H9 (cell line): ENCODE results near the gene KCNMB1. TPM values are rescaled to one million over a fixed set of nuclear protein-coding genes. Genes with fewer than 3 reads are reported as not detected.

Experiments used
- DNase-seq: peaks from one replicate; pipeline ENCODE4 v3.0.0-alpha.2; 2017
- H2AFZ ChIP-seq: one replicate; pipeline ENCODE4 v1.6.1; 2013; ENCODE audit warnings: mild to moderate bottlenecking, low read length, control low read depth, moderate library complexity
- H2AK5ac ChIP-seq: 2 replicates; pipeline ENCODE4 v1.6.1; 2013; ENCODE audit warnings: low read length, control low read depth, mixed read lengths; ENCODE audit not compliant: insufficient read length
- H2BK120ac ChIP-seq: one replicate; pipeline ENCODE4 v1.6.1; 2013; ENCODE audit warnings: low read depth, mild to moderate bottlenecking, low read length, control low read depth, inconsistent platforms; ENCODE audit not compliant: poor library complexity, severe bottlenecking
- H2BK12ac ChIP-seq: 2 replicates; pipeline ENCODE4 v1.6.1; 2013; ENCODE audit warnings: low read length, control low read depth, mixed read lengths, low read depth; ENCODE audit not compliant: insufficient read length
- H2BK15ac ChIP-seq: 2 replicates; pipeline ENCODE4 v1.6.1; 2013; ENCODE audit warnings: low read depth, low read length, control low read depth
- H2BK20ac ChIP-seq: one replicate; pipeline ENCODE4 v1.6.1; 2013; ENCODE audit warnings: low read depth, mild to moderate bottlenecking, low read length, control low read depth, inconsistent platforms; ENCODE audit not compliant: poor library complexity, severe bottlenecking
- H2BK5ac ChIP-seq: 2 replicates; pipeline ENCODE4 v1.6.1; 2013; ENCODE audit warnings: low read length, control low read depth, mixed read lengths; ENCODE audit not compliant: insufficient read length
- H3K14ac ChIP-seq: 2 replicates; pipeline ENCODE4 v1.6.1; 2013; ENCODE audit warnings: low read length, control low read depth; ENCODE audit not compliant: insufficient read depth
- H3K18ac ChIP-seq: 2 replicates; pipeline ENCODE4 v1.6.1; 2013; ENCODE audit warnings: low read depth, mild to moderate bottlenecking, mixed read lengths, low read length, control low read depth; ENCODE audit not compliant: insufficient read length
- H3K23ac ChIP-seq: 2 replicates; pipeline ENCODE4 v1.6.1; 2013; ENCODE audit warnings: low read length, control low read depth, mixed read lengths, low read depth; ENCODE audit not compliant: insufficient read length
- H3K23me2 ChIP-seq: 2 replicates; pipeline ENCODE4 v1.6.1; 2013; ENCODE audit warnings: low read depth, mild to moderate bottlenecking, mixed read lengths, low read length, control low read depth; ENCODE audit not compliant: insufficient read length, poor library complexity, severe bottlenecking
- H3K27ac ChIP-seq: 2 replicates; pipeline ENCODE4 v1.5.1; 2013; ENCODE audit warnings: low read length, control low read depth, mixed read lengths, low read depth; ENCODE audit not compliant: insufficient read length
- H3K27me3 ChIP-seq: 2 replicates; pipeline ENCODE4 v1.6.1; 2013; ENCODE audit warnings: low read length, control low read depth, inconsistent platforms; ENCODE audit not compliant: insufficient read depth
- H3K4ac ChIP-seq: 2 replicates; pipeline ENCODE4 v1.6.1; 2013; ENCODE audit warnings: low read depth, mild to moderate bottlenecking, control low read depth, inconsistent platforms, low read length, moderate library complexity
- H3K4me1 ChIP-seq: 2 replicates; pipeline ENCODE4 v1.6.1; 2013; ENCODE audit warnings: low read length, control low read depth, inconsistent platforms; ENCODE audit not compliant: insufficient read depth
- H3K4me2 ChIP-seq: 2 replicates; pipeline ENCODE4 v1.6.1; 2013; ENCODE audit warnings: low read length, control low read depth, mixed read lengths; ENCODE audit not compliant: insufficient read length, insufficient read depth
- H3K56ac ChIP-seq: 2 replicates; pipeline ENCODE4 v1.6.1; 2013; ENCODE audit warnings: low read depth, mild to moderate bottlenecking, mixed read lengths, low read length, control low read depth; ENCODE audit not compliant: insufficient read length
- H3K79me1 ChIP-seq: 2 replicates; pipeline ENCODE4 v1.6.1; 2013; ENCODE audit warnings: low read depth, mild to moderate bottlenecking, moderate library complexity, low read length, control low read depth, inconsistent platforms; ENCODE audit not compliant: insufficient read depth, poor library complexity, severe bottlenecking
- H3K79me2 ChIP-seq: 2 replicates; pipeline ENCODE4 v1.6.1; 2013; ENCODE audit warnings: low read length, control low read depth, inconsistent platforms; ENCODE audit not compliant: insufficient read depth
- H3K9ac ChIP-seq: 2 replicates; pipeline ENCODE4 v1.6.1; 2013; ENCODE audit warnings: low read length, control low read depth, mixed read lengths; ENCODE audit not compliant: insufficient read length; ENCODE audit errors: extremely low read depth
- H3K9me3 ChIP-seq: one replicate; pipeline ENCODE4 v1.6.1; 2013; ENCODE audit warnings: low read depth, low read length, inconsistent platforms; ENCODE audit not compliant: control insufficient read depth
- H3T11ph ChIP-seq: one replicate; pipeline ENCODE4 v1.6.1; 2013; ENCODE audit warnings: mild to moderate bottlenecking, low read length, control low read depth, inconsistent platforms
- H4K20me1 ChIP-seq: one replicate; pipeline ENCODE4 v1.6.1; 2013; ENCODE audit not compliant: control insufficient read depth, insufficient read length, insufficient read depth
- H4K5ac ChIP-seq: 2 replicates; pipeline ENCODE4 v1.6.1; 2013; ENCODE audit warnings: low read depth, mild to moderate bottlenecking, mixed read lengths, low read length, control low read depth; ENCODE audit not compliant: insufficient read length
- H4K8ac ChIP-seq: replicated peaks from 2 replicates; pipeline ENCODE4 v1.6.1; 2013; ENCODE audit warnings: low read length, control low read depth, mixed read lengths, low read depth; ENCODE audit not compliant: insufficient read length
- H4K91ac ChIP-seq: 2 replicates; pipeline ENCODE4 v1.6.1; 2013; ENCODE audit warnings: low read depth, mild to moderate bottlenecking, moderate library complexity, mixed read lengths, low read length, control low read depth; ENCODE audit not compliant: insufficient read length
- H3K27ac Mint-ChIP-seq, 3 experiments: 2 replicates in 2 of 3; 3 replicates in 1 of 3; pipeline ENCODE4 v1.8.0; 2020 to 2021; ENCODE audit warnings: mixed read lengths in 3 of 3, mild to moderate bottlenecking in 1 of 3, moderate library complexity in 1 of 3
- H3K27me3 Mint-ChIP-seq: 2 replicates; pipeline ENCODE4 v1.8.0; 2021; ENCODE audit warnings: low read depth, mild to moderate bottlenecking, moderate library complexity, mixed read lengths
- H3K36me3 Mint-ChIP-seq, 3 experiments: 2 replicates in 2 of 3; 3 replicates in 1 of 3; pipeline ENCODE4 v1.8.0; 2020 to 2021; ENCODE audit warnings: low read depth in 3 of 3, mixed read lengths in 3 of 3; ENCODE audit not compliant: insufficient read depth in 1 of 3
- H3K4me1 Mint-ChIP-seq, 2 experiments: 2 replicates each; pipeline ENCODE4 v1.8.0; 2020; ENCODE audit warnings: mixed read lengths in 2 of 2
- H3K4me3 Mint-ChIP-seq, 2 experiments: 2 replicates in 1 of 2; 3 replicates in 1 of 2; pipeline ENCODE4 v1.8.0; 2020 to 2021; ENCODE audit warnings: mild to moderate bottlenecking in 2 of 2, mixed read lengths in 2 of 2, moderate library complexity in 1 of 2
- H3K9me3 Mint-ChIP-seq, 2 experiments: 2 replicates in 1 of 2; 3 replicates in 1 of 2; pipeline ENCODE4 v1.8.0; 2020; ENCODE audit warnings: mild to moderate bottlenecking in 2 of 2, mixed read lengths in 2 of 2, moderate library complexity in 1 of 2
- WGBS: extraction: QIAGEN DNeasy Blood & Tissue Kit; methylation state at CpG from one replicate; pipeline ENCODE4 v1.1.7; 2013; ENCODE audit warnings: missing lambda C conversion rate, low lambda C conversion rate, mixed read lengths; ENCODE audit not compliant: insufficient read length; ENCODE audit errors: extremely low coverage; 5-methylcytosine and 5-hydroxymethylcytosine counted together
- total RNA-seq: library from RNA; stranded (reverse); gene quantifications from 2 replicates; pipeline ENCODE4 v1.2.1, GENCODE V29; 2021
- TF ChIP-seq, protein P1 (sequence below): fragments of 200-600 bp; sonication (generic); conservative IDR thresholded peaks from 3 replicates; pipeline ENCODE4 v1.8.0; 2021; ENCODE audit warnings: antibody characterized with exemption, mild to moderate bottlenecking

Gene KCNMB1
- total RNA-seq, 1 experiment from 2014 or later = 0.28 TPM

DNA sequence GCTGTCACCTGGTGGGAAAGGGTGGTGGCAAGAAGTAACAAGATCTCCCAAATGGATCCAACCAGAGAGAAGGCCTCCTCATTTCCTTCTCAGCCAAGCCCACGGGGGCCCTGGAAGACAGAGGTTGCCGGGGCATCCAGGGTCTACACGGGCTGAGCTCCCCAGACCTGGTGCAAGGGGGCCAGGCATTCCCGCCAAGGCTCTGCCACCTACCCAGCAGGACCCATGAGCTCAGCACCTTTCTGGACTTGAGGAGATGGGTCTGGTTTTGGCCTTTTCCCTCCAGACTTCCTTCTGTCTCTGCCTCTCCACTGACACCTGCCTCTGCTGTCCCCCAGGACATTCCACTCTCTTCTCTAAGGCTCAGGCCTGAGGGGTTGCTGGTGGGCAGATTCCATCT, 42.4 kb upstream of the KCNMB1 start:
- peaks cover 0 to 6% (median 0%) of the 10 kb centered on the region in 3 experiments; a peak in 2 of 7 replicates for H3K36me3 Mint-ChIP-seq
- H2BK20ac ChIP-seq = no peak overlapping the region
- no peak overlapping the region for H3T11ph ChIP-seq
- no peaks in the 10 kb centered on the region for H3K79me2 ChIP-seq
- no peaks in the 10 kb centered on the region for H3K9me3 ChIP-seq
- no peak overlapping the region for H4K5ac ChIP-seq
- H2BK5ac ChIP-seq = no peak overlapping the region
- peaks cover 3 to 7% of the 10 kb centered on the region in 2 experiments; a peak in 3 of 5 replicates for H3K9me3 Mint-ChIP-seq
- H2BK120ac ChIP-seq = no peak overlapping the region
- H4K8ac ChIP-seq = no peak overlapping the region
- H3K4ac ChIP-seq = no peak overlapping the region
- H3K4me1 Mint-ChIP-seq = peaks cover 16 to 25% of the 10 kb centered on the region in 2 experiments
- H3K27ac ChIP-seq = no peak overlapping the region
- no peak overlapping the region for H2AK5ac ChIP-seq
- H4K91ac ChIP-seq = no peak overlapping the region
- TF ChIP-seq, protein P1, sequence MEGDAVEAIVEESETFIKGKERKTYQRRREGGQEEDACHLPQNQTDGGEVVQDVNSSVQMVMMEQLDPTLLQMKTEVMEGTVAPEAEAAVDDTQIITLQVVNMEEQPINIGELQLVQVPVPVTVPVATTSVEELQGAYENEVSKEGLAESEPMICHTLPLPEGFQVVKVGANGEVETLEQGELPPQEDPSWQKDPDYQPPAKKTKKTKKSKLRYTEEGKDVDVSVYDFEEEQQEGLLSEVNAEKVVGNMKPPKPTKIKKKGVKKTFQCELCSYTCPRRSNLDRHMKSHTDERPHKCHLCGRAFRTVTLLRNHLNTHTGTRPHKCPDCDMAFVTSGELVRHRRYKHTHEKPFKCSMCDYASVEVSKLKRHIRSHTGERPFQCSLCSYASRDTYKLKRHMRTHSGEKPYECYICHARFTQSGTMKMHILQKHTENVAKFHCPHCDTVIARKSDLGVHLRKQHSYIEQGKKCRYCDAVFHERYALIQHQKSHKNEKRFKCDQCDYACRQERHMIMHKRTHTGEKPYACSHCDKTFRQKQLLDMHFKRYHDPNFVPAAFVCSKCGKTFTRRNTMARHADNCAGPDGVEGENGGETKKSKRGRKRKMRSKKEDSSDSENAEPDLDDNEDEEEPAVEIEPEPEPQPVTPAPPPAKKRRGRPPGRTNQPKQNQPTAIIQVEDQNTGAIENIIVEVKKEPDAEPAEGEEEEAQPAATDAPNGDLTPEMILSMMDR = no peak
- no peak for DNase-seq
- H3K4me2 ChIP-seq = no peak overlapping the region
- no peak overlapping the region for H2AFZ ChIP-seq
- no peaks in the 10 kb centered on the region for H4K20me1 ChIP-seq
- H3K9ac ChIP-seq = no peak overlapping the region
- H2BK12ac ChIP-seq = no peak overlapping the region
- H3K27me3 ChIP-seq = no peaks in the 10 kb centered on the region
- no peak overlapping the region for H3K18ac ChIP-seq
- H3K14ac ChIP-seq = no peak overlapping the region
- no peak overlapping the region for H3K56ac ChIP-seq
- H3K23me2 ChIP-seq = no peaks in the 10 kb centered on the region
- H2BK15ac ChIP-seq = no peak overlapping the region
- no peak overlapping the region for H3K23ac ChIP-seq
- no peaks in the 10 kb centered on the region; the same call in none of the 2 replicates for H3K27me3 Mint-ChIP-seq
- 0 out of 2 replicates have a peak, but pooled peaks cover 2% of the 10 kb centered on the region for H3K4me1 ChIP-seq
- H3K4me3 Mint-ChIP-seq = no peak overlapping the region
- H3K79me1 ChIP-seq = no peaks in the 10 kb centered on the region
- H3K27ac Mint-ChIP-seq = peak overlapping the region in 1 of 3 experiments; percentile 17; a peak in 1 of 7 replicates
- WGBS = no CpG with 5 or more reads among the region's 4 CpGs
